GM23338 (cell line): ENCODE results near the gene MTMR3.

Experiments
- CREB1 ChIP-seq: fragments of 250-450 bp; sonication (Bioruptor Pico); IDR thresholded peaks from 2 replicates; pipeline ENCODE4 v1.5.0; 2020; ENCODE audit warnings: low read depth, mild to moderate bottlenecking, moderate library complexity
- EZH2 ChIP-seq: fragments of 200-600 bp; sonication (generic); IDR thresholded peaks from one replicate; pipeline ENCODE4 v1.8.0; 2017; ENCODE audit warnings: antibody characterized with exemption, mild to moderate bottlenecking, low read depth; ENCODE audit not compliant: unreplicated experiment
- EZH2phosphoT487 ChIP-seq: fragments of 200-600 bp; sonication (generic); IDR thresholded peaks from one replicate; pipeline ENCODE4 v1.8.1; 2018; ENCODE audit warnings: antibody characterized with exemption; ENCODE audit not compliant: unreplicated experiment
- JUNB ChIP-seq: IDR thresholded peaks from one replicate; pipeline ENCODE4 v1.6.1; 2016; ENCODE audit warnings: antibody characterized with exemption; ENCODE audit not compliant: unreplicated experiment
- POLR2AphosphoS5 ChIP-seq: IDR thresholded peaks from 2 replicates; pipeline ENCODE4 v1.6.1; 2016; ENCODE audit warnings: antibody characterized with exemption, low read depth
- STAT1 ChIP-seq: IDR thresholded peaks from one replicate; pipeline ENCODE4 v1.6.1; 2016; ENCODE audit warnings: antibody characterized with exemption; ENCODE audit not compliant: unreplicated experiment
- ZNF114 ChIP-seq: fragments of 250-450 bp; sonication (Bioruptor Pico); IDR thresholded peaks from 2 replicates; pipeline ENCODE4 v1.5.0; 2020; ENCODE audit warnings: mild to moderate bottlenecking, moderate library complexity
- TF ChIP-seq, protein P1 (sequence below): IDR thresholded peaks from one replicate; pipeline ENCODE4 v1.6.1; 2018; ENCODE audit warnings: antibody characterized with exemption; ENCODE audit not compliant: unreplicated experiment
- TF ChIP-seq, protein P2 (sequence below), 2 experiments: fragments of 200-600 bp in 1 of 2; sonication (generic) in 1 of 2; conservative IDR thresholded peaks; 2 replicates each; pipeline versions ENCODE4 v1.5.1 to v1.6.1; 2016 to 2017; ENCODE audit warnings: antibody characterized with exemption in 2 of 2, low read depth in 2 of 2, mild to moderate bottlenecking in 2 of 2, moderate library complexity in 1 of 2

- TF ChIP-seq, protein P1, sequence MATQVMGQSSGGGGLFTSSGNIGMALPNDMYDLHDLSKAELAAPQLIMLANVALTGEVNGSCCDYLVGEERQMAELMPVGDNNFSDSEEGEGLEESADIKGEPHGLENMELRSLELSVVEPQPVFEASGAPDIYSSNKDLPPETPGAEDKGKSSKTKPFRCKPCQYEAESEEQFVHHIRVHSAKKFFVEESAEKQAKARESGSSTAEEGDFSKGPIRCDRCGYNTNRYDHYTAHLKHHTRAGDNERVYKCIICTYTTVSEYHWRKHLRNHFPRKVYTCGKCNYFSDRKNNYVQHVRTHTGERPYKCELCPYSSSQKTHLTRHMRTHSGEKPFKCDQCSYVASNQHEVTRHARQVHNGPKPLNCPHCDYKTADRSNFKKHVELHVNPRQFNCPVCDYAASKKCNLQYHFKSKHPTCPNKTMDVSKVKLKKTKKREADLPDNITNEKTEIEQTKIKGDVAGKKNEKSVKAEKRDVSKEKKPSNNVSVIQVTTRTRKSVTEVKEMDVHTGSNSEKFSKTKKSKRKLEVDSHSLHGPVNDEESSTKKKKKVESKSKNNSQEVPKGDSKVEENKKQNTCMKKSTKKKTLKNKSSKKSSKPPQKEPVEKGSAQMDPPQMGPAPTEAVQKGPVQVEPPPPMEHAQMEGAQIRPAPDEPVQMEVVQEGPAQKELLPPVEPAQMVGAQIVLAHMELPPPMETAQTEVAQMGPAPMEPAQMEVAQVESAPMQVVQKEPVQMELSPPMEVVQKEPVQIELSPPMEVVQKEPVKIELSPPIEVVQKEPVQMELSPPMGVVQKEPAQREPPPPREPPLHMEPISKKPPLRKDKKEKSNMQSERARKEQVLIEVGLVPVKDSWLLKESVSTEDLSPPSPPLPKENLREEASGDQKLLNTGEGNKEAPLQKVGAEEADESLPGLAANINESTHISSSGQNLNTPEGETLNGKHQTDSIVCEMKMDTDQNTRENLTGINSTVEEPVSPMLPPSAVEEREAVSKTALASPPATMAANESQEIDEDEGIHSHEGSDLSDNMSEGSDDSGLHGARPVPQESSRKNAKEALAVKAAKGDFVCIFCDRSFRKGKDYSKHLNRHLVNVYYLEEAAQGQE = no peak
- TF ChIP-seq, protein P2, sequence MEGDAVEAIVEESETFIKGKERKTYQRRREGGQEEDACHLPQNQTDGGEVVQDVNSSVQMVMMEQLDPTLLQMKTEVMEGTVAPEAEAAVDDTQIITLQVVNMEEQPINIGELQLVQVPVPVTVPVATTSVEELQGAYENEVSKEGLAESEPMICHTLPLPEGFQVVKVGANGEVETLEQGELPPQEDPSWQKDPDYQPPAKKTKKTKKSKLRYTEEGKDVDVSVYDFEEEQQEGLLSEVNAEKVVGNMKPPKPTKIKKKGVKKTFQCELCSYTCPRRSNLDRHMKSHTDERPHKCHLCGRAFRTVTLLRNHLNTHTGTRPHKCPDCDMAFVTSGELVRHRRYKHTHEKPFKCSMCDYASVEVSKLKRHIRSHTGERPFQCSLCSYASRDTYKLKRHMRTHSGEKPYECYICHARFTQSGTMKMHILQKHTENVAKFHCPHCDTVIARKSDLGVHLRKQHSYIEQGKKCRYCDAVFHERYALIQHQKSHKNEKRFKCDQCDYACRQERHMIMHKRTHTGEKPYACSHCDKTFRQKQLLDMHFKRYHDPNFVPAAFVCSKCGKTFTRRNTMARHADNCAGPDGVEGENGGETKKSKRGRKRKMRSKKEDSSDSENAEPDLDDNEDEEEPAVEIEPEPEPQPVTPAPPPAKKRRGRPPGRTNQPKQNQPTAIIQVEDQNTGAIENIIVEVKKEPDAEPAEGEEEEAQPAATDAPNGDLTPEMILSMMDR (conservative IDR thresholded peaks at IDR 0.05; ENCODE audit: low read depth in 2 of 2) = no peak
- TF ChIP-seq ZNF114 = no peak
- no peak for TF ChIP-seq JUNB
- TF ChIP-seq POLR2AphosphoS5 = no peak
- no peak for TF ChIP-seq EZH2
- TF ChIP-seq CREB1 = no peak
- TF ChIP-seq STAT1 = no peak
- TF ChIP-seq EZH2phosphoT487 = no peak
Measured at GRCh38 chr22:30054067-30054763, 171.2 kb downstream of the MTMR3 start.
